OCI-LY7 (cell line): ENCODE data around the gene IQCE. TPM values are rescaled to one million over a fixed set of nuclear protein-coding genes. Genes with fewer than 3 reads are reported as not detected.

ENCODE experiments used
- BruUV-seq: library from RNA; stranded (reverse); fragments of 400-500 nt; replicated peaks from 2 replicates; lab custom pipeline; 2021; lab: Mats Ljungman, UMichigan
- CTCF ChIA-PET: fragments of 300-600 bp; sonication (Branson Sonifier 250); formaldehyde crosslinking; loops from one replicate; lab custom pipeline; 2022; ENCODE audit warnings: antibody characterized with exemption; ENCODE audit not compliant: unreplicated experiment; lab: Charles Lee
- POLR2A ChIA-PET: fragments of 300-600 bp; sonication (Branson Sonifier 250); formaldehyde crosslinking; loops from one replicate; lab custom pipeline; 2022; ENCODE audit warnings: antibody characterized with exemption; lab: Charles Lee
- DNase-seq: peaks from one replicate; pipeline ENCODE4 v3.0.0-alpha.2; 2015; ENCODE audit warnings: low spot score
- H2AFZ ChIP-seq: fragments of 200-600 bp; sonication (generic), shearing (Covaris generic); 2 replicates; pipeline ENCODE4 v1.6.1; 2014; ENCODE audit warnings: mild to moderate bottlenecking, antibody characterized with exemption, low read length, moderate library complexity
- H3K27ac ChIP-seq: fragments of 200-600 bp; sonication (generic); 2 replicates; pipeline ENCODE4 v1.5.1; 2014; ENCODE audit warnings: mixed run types, low read depth, mild to moderate bottlenecking, moderate library complexity, low read length, inconsistent platforms; ENCODE audit not compliant: poor library complexity, severe bottlenecking
- H3K36me3 ChIP-seq: fragments of 200-600 bp; sonication (generic); 2 replicates; pipeline ENCODE4 v1.6.1; 2014; ENCODE audit warnings: mild to moderate bottlenecking, antibody characterized with exemption, low read length, moderate library complexity, mixed read lengths; ENCODE audit not compliant: insufficient read depth
- H3K4me1 ChIP-seq: fragments of 200-600 bp; sonication (generic); 2 replicates; pipeline ENCODE4 v1.5.1; 2014; ENCODE audit warnings: mild to moderate bottlenecking, low read length; ENCODE audit not compliant: insufficient read depth, poor library complexity, severe bottlenecking
- H3K4me2 ChIP-seq: fragments of 200-600 bp; sonication (generic); 2 replicates; pipeline ENCODE4 v1.6.1; 2014; ENCODE audit warnings: mild to moderate bottlenecking, low read length
- H3K4me3 ChIP-seq: fragments of 200-600 bp; sonication (generic); 2 replicates; pipeline ENCODE4 v1.5.1; 2014; ENCODE audit warnings: mild to moderate bottlenecking, low read depth, low read length; ENCODE audit not compliant: poor library complexity, severe bottlenecking
- H3K79me2 ChIP-seq: fragments of 200-600 bp; sonication (generic); 2 replicates; pipeline ENCODE4 v1.6.1; 2016; ENCODE audit warnings: low read depth, mild to moderate bottlenecking, low read length, moderate library complexity, mixed read lengths; ENCODE audit not compliant: insufficient read depth
- H3K9me2 ChIP-seq: fragments of 200-600 bp; sonication (generic); 2 replicates; pipeline ENCODE4 v1.6.1; 2016; ENCODE audit warnings: mild to moderate bottlenecking, low read length, mixed read lengths; ENCODE audit not compliant: insufficient read depth
- H3K9me3 ChIP-seq: fragments of 200-600 bp; sonication (generic); 2 replicates; pipeline ENCODE4 v1.6.1; 2014; ENCODE audit warnings: mild to moderate bottlenecking, mixed run types, low read length, mixed read lengths
- H4K20me1 ChIP-seq: fragments of 200-600 bp; sonication (generic); 2 replicates; pipeline ENCODE4 v1.6.1; 2014; ENCODE audit warnings: mild to moderate bottlenecking, antibody characterized with exemption, low read length, moderate library complexity, mixed read lengths; ENCODE audit not compliant: insufficient read depth
- CTCF ChIP-seq: fragments of 200-600 bp; sonication (generic); conservative IDR thresholded peaks from 2 replicates; pipeline ENCODE4 v1.5.1; 2014; ENCODE audit warnings: mild to moderate bottlenecking, antibody characterized with exemption, low read length, moderate library complexity, mixed read lengths
- EZH2phosphoT487 ChIP-seq: fragments of 200-600 bp; sonication (generic); IDR thresholded peaks from 2 replicates; pipeline ENCODE4 v1.6.1; 2018; ENCODE audit warnings: low read depth, borderline replicate concordance, mild to moderate bottlenecking, mixed run types, antibody characterized with exemption, low read length, moderate library complexity, mixed read lengths
- intact Hi-C: fragments of 100-400 bp; cut with micrococcal nuclease; formaldehyde crosslinking; loops from one replicate; pipeline ENCODE4 v1.10.0; 2022; ENCODE audit not compliant: unreplicated experiment
- total RNA-seq, 2 experiments: library from RNA; depleted of rRNA in 1 of 2; stranded (reverse); fragments of >200 nt in 1 of 2; shearing (Covaris generic) in 1 of 2; gene quantifications; 2 replicates each; pipeline ENCODE4 v1.2.3, GENCODE V29; 2014 to 2022

The IQCE gene
- total RNA-seq, 2 experiments from 2014 or later = 6.2 to 6.6 TPM

- Histone ChIP-seq H3K9me2 (no peaks in the 10 kb centered on the region), H3K4me2 (no peak overlapping the region), H3K4me1 (peaks cover 6% of the 10 kb centered on the region), H4K20me1 (no peaks in the 10 kb centered on the region), H3K27ac (no peak overlapping the region), H3K79me2 (no peaks in the 10 kb centered on the region), H3K4me3 (no peak overlapping the region), H3K36me3 (no peaks in the 10 kb centered on the region), H2AFZ (no peak overlapping the region), H3K9me3 (no peaks in the 10 kb centered on the region)
- POLR2A ChIA-PET = no interaction called here
- no peak for TF ChIP-seq EZH2phosphoT487
- CTCF ChIA-PET = no interaction called here
- intact Hi-C loops = no loop called here
- BruUV-seq = no TSS peak
- no peak for DNase-seq
Measured at GRCh38 chr7:2576742-2577491, 18.1 kb downstream of the IQCE start.

- CTCF ChIA-PET = no interaction called here
- Histone ChIP-seq H3K4me3 (no peak overlapping the region), H3K36me3 (no peaks in the 10 kb centered on the region), H3K9me3 (no peaks in the 10 kb centered on the region), H3K4me1 (peaks cover 6% of the 10 kb centered on the region), H2AFZ (no peak overlapping the region), H3K4me2 (no peak overlapping the region), H3K79me2 (no peaks in the 10 kb centered on the region), H4K20me1 (no peaks in the 10 kb centered on the region), H3K9me2 (no peaks in the 10 kb centered on the region), H3K27ac (no peak overlapping the region)
- intact Hi-C loops = no loop called here
- POLR2A ChIA-PET = no interaction called here
- DNase-seq = no peak
- no peak for TF ChIP-seq CTCF
- TF ChIP-seq EZH2phosphoT487 = no peak
- BruUV-seq = no TSS peak
Measured at GRCh38 chr7:2577914-2578680, 19.3 kb downstream of the IQCE start.

GRCh38 chr7:2580636-2581035 lies 21.9 kb downstream of the IQCE start:
- H3K9me2 ChIP-seq = no peaks in the 10 kb centered on the region
- peak; percentile 53 for DNase-seq
- H3K9me3 ChIP-seq = no peaks in the 10 kb centered on the region
- TF ChIP-seq EZH2phosphoT487 = no peak
- no peak for TF ChIP-seq CTCF
- peaks cover 6% of the 10 kb centered on the region for H3K4me1 ChIP-seq
- H3K27ac ChIP-seq = no peak overlapping the region
- H3K4me3 ChIP-seq = no peak overlapping the region
- H3K79me2 ChIP-seq = no peaks in the 10 kb centered on the region
- POLR2A ChIA-PET = interaction anchor here (0.7 kb wide), 1 partner anchor 9 kb away, joined by 3 read pairs; no protein-coding TSS in a partner anchor
- no peaks in the 10 kb centered on the region for H4K20me1 ChIP-seq
- H3K4me2 ChIP-seq = peak overlapping the region; percentile 31; the same call in 1 of the 2 replicates
- no TSS peak for BruUV-seq
- CTCF ChIA-PET = no interaction called here
- H3K36me3 ChIP-seq = no peaks in the 10 kb centered on the region
- no peak overlapping the region for H2AFZ ChIP-seq
- intact Hi-C loops = no loop called here
